ENCODE measurements around the gene CHMP4A.
"Not testable (repeated sequence)": the region's sequence is repeated elsewhere in the genome, so short reads cannot be mapped to it uniquely, and the experiment has no call there.

Gene CHMP4A

GRCh38 chr14:24246765-24247212 lies 33.5 kb upstream of the CHMP4A start:
- DNase-seq: no peak

GRCh38 chr14:24245350-24245749 lies 32.1 kb upstream of the CHMP4A start:
- not testable (repeated sequence) for DNase-seq

DNA sequence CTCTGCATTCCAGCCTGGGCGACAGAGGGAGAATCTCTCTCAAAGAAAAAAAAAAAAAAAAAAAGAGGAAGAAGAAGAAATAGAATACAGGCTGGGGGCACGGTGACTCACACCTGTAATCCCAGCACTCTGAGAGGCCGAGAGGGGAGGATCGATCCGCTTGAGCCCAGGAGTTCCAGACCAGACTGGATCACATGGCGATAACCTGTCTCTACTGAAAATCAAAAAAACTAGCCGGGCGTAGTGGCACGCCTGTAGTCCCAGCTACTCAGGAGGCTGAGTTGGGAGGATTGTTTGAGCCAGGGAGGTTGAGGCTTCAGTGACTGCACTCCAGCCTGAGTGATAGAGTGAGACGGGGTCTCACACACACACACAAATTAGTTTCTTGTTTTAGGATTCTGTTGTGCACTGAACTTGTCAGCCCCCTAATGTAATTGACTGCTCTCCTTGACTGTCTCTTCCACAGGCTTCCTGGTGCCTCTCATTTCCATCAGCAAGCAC lies 30.1 kb upstream of the CHMP4A start:
- DNase-seq: no peak

- DNase-seq: peak; percentile 92 to 94
These were observed 28.6 kb upstream of the CHMP4A start for GRCh38 chr14:24241829-24242443.

GRCh38 chr14:24240110-24240918 lies 27.0 kb upstream of the CHMP4A start:
- no peak for DNase-seq

DNA sequence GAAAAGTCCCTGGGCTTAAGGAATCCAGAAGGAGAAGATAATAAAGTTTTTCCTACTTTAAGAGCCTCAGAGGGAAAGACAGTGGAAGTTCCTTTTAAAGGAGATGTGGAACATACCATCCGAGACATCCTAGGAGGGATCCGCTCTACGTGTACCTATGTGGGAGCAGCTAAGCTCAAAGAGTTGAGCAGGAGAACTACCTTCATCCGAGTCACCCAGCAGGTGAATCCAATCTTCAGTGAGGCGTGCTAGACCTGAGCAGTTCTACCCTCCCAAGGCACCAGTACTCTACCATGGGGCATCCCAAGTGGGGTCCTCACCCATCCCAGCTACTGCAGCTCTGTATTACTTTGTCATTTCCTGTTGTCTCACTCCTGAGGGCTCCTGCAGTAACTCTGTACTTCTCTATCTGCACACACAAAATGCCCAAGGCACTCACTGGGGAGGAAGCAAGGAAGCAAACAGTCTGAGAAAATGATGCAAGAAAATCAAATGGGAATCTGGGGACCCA lies 25.3 kb upstream of the CHMP4A start:
- no peak for DNase-seq

DNA sequence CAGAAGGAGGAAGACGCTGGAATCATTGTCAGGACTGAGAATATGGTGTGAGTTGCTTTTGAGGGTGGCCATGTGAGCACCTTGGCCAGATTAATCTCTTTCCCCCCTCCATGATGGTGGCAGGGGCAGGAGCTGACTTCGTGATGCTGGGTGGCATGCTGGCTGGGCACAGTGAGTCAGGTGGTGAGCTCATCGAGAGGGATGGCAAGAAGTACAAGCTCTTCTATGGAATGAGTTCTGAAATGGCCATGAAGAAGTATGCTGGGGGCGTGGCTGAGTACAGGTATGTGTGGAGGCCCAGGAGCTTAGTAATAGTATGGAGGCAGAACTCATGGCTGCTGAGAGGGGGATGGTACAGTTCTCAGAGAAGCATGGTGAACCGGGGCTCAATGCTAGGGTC lies 24.8 kb upstream of the CHMP4A start:
- no peak for DNase-seq

DNA sequence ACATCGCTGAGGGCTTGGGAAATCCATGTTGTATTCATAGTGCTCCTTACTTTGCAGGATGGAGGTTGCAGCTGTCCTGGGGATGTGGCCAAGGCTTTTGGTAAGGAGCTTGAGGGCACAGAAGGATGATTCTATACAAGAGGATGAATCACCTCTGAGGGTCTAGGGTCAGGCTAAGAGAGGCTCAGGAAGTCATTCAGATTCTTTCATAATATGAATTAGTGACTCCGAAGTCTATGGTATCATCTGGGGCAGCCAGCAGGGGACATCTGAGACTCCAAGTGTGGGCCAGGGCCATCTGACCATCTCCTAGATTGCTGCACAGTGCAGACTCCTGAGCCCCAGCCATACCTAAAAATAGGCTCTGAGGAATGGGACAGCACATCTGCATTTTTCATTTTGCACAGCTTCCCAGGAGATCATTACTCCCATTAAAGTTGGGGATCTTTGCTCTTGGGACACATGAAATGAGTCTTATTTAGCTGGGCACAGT lies 24.2 kb upstream of the CHMP4A start:
- no peak for DNase-seq

- no peak for DNase-seq
These were observed 23.6 kb upstream of the CHMP4A start for GRCh38 chr14:24236689-24237462.

GRCh38 chr14:24235804-24236688 lies 22.8 kb upstream of the CHMP4A start:
- DNase-seq: no peak

DNA sequence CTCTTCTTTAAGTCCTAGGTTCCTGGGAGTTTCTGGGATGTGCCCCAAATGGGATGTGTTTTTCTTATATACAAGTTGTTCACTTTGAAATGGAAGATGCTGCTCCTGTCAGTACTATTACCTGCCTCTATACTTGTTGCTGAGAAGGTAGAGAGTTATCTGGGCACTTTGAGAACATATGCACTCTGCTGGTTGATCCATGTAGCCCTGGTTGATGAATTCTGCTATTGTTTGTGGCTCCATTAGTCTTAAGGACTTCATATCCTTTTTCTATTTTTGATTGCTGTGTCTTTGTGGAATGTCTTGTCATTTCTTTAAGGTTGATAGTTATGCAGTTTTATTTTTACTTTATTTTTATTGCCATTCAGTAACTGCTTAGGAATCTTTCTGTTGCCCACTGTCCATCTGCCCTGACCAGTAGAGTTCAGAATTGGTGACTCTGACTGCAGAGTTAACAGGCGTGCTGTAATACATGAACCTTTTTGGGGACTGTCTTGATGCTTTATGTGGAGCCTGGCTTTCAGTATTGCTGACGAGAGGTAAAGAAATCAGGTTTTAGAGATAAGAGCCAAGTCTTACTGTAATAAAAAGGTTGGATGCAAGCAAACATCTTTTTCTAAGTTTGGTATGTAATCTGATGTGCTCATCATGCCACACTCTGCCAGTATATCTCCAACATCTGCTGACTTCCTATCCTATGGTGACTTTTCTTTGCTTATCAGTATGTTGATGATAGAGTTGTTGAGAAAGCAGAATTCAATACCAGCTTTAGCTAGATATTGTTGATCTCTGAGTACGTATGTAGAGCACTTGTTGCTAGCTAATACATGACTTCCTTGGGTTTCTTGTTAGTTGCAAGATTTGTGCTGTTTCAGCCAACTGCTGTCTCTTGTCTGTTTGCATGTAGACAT lies 21.1 kb upstream of the CHMP4A start:
- no peak for DNase-seq

DNA sequence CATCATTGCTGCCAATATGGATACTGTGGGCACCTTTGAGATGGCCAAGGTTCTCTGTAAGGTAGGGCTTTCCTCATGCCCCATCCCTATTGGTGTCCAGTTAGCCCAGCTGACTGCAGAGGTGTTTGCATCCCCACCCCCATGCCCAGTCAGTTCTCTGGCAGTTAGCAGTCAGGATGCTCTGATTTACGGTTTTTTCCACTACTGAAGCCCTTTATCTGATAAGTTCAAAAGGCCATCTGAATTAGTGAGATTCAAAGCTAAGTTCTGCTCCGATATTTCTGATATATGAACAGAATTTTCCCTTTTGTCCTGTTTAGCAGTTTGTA lies 20.2 kb upstream of the CHMP4A start:
- no peak for DNase-seq

DNA sequence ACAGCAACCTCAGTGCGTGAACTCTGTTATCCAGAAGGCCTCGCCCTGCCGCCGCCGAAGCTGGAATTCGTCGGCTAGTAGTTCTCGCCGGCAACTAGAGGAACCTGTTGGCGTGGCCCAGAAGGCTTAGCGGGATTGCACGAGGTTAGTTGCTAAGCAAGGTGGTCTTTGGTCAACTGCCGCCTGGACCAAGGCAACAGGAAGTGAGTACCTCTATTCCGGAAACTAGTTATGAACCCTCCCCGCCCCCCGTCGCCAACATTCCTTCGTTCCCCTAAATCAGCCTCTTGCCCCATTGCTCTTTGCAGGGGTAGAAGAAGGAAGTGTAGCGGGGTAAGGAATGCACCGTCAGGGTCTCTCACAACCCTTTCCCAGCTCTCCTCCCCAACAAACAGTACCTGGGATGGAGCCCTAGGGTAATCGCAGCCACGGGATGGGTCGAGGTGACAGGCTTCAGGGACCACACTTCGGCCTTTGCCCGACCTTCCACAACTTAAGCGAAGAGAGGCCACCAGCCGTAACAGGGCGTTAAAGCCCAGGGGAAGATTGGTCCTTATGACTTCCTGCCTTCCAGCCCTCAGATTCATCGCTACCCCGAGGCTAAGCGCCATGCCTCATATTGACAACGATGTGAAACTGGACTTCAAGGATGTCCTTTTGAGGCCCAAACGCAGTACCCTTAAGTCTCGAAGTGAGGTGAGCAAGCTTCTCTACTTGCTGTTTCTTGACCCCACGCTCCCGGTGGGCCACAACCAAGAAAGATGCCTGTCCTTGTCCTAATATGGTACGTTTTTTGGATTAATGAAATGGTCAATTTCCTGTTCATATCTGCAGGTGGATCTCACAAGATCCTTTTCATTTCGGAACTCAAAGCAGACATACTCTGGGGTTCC lies 19.6 kb upstream of the CHMP4A start, which contains the start of gene GMPR2:
GMPR2 (plus strand) TSS at position 285 of the 893 bp plus-strand sequence; CDS start at position 610, 325 bp downstream.
- no peak for DNase-seq

- DNase-seq: peak; percentile 87 to 88
These were observed 18.9 kb upstream of the CHMP4A start, which contains the start of gene NEDD8 for GRCh38 chr14:24232121-24232644. NEDD8 (minus strand) TSS chr14:24232367; CDS start chr14:24232267, 100 bp downstream.

- no peak for DNase-seq
These were observed 18.2 kb upstream of the CHMP4A start for GRCh38 chr14:24231263-24232120.

DNA sequence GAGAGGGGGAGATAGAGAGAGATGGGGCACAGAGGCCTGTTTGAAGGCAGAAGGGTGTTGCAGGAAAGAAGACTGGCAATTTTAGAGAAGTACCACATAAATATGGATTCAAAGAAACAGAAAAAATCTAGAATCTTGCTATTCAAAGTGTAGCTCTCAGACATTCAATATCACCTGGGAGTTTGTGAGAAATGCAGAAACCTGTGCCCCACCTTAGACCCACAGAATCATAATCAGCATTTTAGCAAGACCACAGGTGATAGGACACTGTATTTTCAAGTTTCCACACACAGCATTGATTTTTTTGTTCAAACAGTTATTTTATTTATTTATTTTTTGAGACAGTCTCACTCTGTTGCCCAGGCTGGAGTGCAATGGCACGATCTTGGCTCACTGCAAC lies 15.6 kb upstream of the CHMP4A start:
- DNase-seq: no peak

- no peak for DNase-seq
These were observed 13.2 kb upstream of the CHMP4A start for GRCh38 chr14:24226473-24226872.

- DNase-seq: no peak
These were observed 11.4 kb upstream of the CHMP4A start for GRCh38 chr14:24224618-24225071.

Data from NCI-H1930 (cell line).